ENCODE data around the gene PCSK1N. TPM values are rescaled to one million over a fixed set of nuclear protein-coding genes. Genes with fewer than 3 reads are reported as not detected.

The PCSK1N gene
- total and polyA plus RNA-seq, 9 of the 15 experiments (the other 6 are each of a cell fraction or from before 2014, with no cell fraction given): 0.07 to 0.55 (median 0.54) TPM; not detected in 6

GRCh38 chrX:48792219-48792618 is 43.2 kb downstream of the PCSK1N start (continued):
- no peak for TF ChIP-seq PURB (CRISPR knock-in tag; IDR thresholded peaks at IDR 0.05; ENCODE audit: low read depth)
- TF ChIP-seq RREB1 (CRISPR knock-in tag; IDR thresholded peaks at IDR 0.05): no peak
- no peak for TF ChIP-seq FOXJ2 (tag; IDR thresholded peaks at IDR 0.05)

All from K562 (cell line).